HepG2 (cell line): ENCODE measurements around the gene LUC7L. TPM values are rescaled to one million over a fixed set of nuclear protein-coding genes. Genes with fewer than 3 reads are reported as not detected.

ENCODE experiments used
- HNRNPL ChIP-seq: fragments of 200-400 bp; formaldehyde crosslinking; IDR thresholded peaks from 2 replicates; pipeline ENCODE4 v1.6.1; 2017; ENCODE audit warnings: mild to moderate bottlenecking, low read depth, low read length
- HOXA7 ChIP-seq: sonication (generic); formaldehyde crosslinking; IDR thresholded peaks from 2 replicates; pipeline ENCODE4 v1.8.1; 2022; ENCODE audit warnings: mild to moderate bottlenecking, missing genetic modification reagents, moderate library complexity
- JUND ChIP-seq: sonication (generic); formaldehyde crosslinking; IDR thresholded peaks from 2 replicates; pipeline ENCODE4 v1.8.0; 2022; ENCODE audit warnings: mild to moderate bottlenecking, missing genetic modification reagents
- LBX2 ChIP-seq: sonication (generic); formaldehyde crosslinking; IDR thresholded peaks from 2 replicates; pipeline ENCODE4 v1.5.0; 2020; ENCODE audit warnings: missing genetic modification reagents, mild to moderate bottlenecking, borderline replicate concordance
- MYNN ChIP-seq: sonication (generic); formaldehyde crosslinking; IDR thresholded peaks from 2 replicates; pipeline ENCODE4 v1.4.0; 2020; ENCODE audit warnings: mild to moderate bottlenecking, low read depth, missing genetic modification reagents
- PCBP1 ChIP-seq: fragments of 200-400 bp; formaldehyde crosslinking; IDR thresholded peaks from 2 replicates; pipeline ENCODE4 v1.6.1; 2017; ENCODE audit warnings: mild to moderate bottlenecking, low read depth, low read length, borderline replicate concordance
- RAD21 ChIP-seq: fragments of 450-650 bp; formaldehyde crosslinking; IDR thresholded peaks from 2 replicates; pipeline ENCODE4 v1.5.0; 2020; ENCODE audit warnings: mild to moderate bottlenecking
- SKI ChIP-seq: fragments of 450-650 bp; IDR thresholded peaks from one replicate; pipeline ENCODE4 v1.6.1; 2018; ENCODE audit warnings: mild to moderate bottlenecking; ENCODE audit not compliant: partially characterized antibody
- SMAD3 ChIP-seq: sonication (generic); formaldehyde crosslinking; IDR thresholded peaks from 2 replicates; pipeline ENCODE4 v1.4.0; 2020; ENCODE audit warnings: missing genetic modification reagents
- SMARCC2 ChIP-seq: fragments of 450-650 bp; IDR thresholded peaks from 2 replicates; pipeline ENCODE4 v1.6.1; 2017; ENCODE audit warnings: antibody characterized with exemption, mild to moderate bottlenecking
- THYN1 ChIP-seq: sonication (generic); formaldehyde crosslinking; IDR thresholded peaks from 2 replicates; pipeline ENCODE4 v1.8.1; 2023; ENCODE audit warnings: low read depth, mild to moderate bottlenecking, moderate library complexity, missing genetic modification reagents, borderline replicate concordance
- ZFP36L2 ChIP-seq: sonication (generic); formaldehyde crosslinking; IDR thresholded peaks from 2 replicates; pipeline ENCODE4 v1.4.0; 2020; ENCODE audit warnings: missing genetic modification reagents
- ZNF180 ChIP-seq: sonication (generic); formaldehyde crosslinking; IDR thresholded peaks from 2 replicates; pipeline ENCODE4 v1.4.0; 2020; ENCODE audit warnings: low read depth, missing genetic modification reagents, borderline replicate concordance
- ZNF230 ChIP-seq: sonication (generic); formaldehyde crosslinking; IDR thresholded peaks from 2 replicates; pipeline ENCODE4 v1.4.0; 2020; ENCODE audit warnings: mild to moderate bottlenecking, missing genetic modification reagents
- ZNF3 ChIP-seq: IDR thresholded peaks from 2 replicates; pipeline ENCODE4 v1.7.0; 2017; ENCODE audit warnings: inconsistent platforms
- ZNF331 ChIP-seq: sonication (generic); formaldehyde crosslinking; IDR thresholded peaks from 2 replicates; pipeline ENCODE4 v1.4.0; 2020; ENCODE audit warnings: missing genetic modification reagents
- ZNF33B ChIP-seq: sonication (generic); formaldehyde crosslinking; IDR thresholded peaks from 2 replicates; pipeline ENCODE4 v1.5.1; 2020; ENCODE audit warnings: mild to moderate bottlenecking, missing genetic modification reagents
- ZNF446 ChIP-seq: sonication (generic); formaldehyde crosslinking; IDR thresholded peaks from 2 replicates; pipeline ENCODE4 v1.5.0; 2020; ENCODE audit warnings: mild to moderate bottlenecking, missing genetic modification reagents
- ZNF549 ChIP-seq: sonication (generic); formaldehyde crosslinking; IDR thresholded peaks from 2 replicates; pipeline ENCODE4 v1.5.0; 2020; ENCODE audit warnings: missing genetic modification reagents
- ZNF564 ChIP-seq: sonication (generic); formaldehyde crosslinking; IDR thresholded peaks from 2 replicates; pipeline ENCODE4 v1.8.1; 2023; ENCODE audit warnings: mild to moderate bottlenecking, missing genetic modification reagents
- polyA plus RNA-seq, 8 experiments: library from polyadenylated mRNA; depleted of rRNA in 3 of 8; stranded (reverse) in 7 of 8; unstranded in 1 of 8; fragments of >200 nt; fragmentation: Illumina TruSeq in 4 of 8; extraction: Trizol in 4 of 8; gene quantifications; 2 replicates each; pipeline versions ENCODE4 v1.2.1 to v1.2.3, GENCODE V29; 2011 to 2016; ENCODE audit warnings: low read depth in 4 of 8, missing spikeins in 1 of 8, mixed read lengths in 1 of 8; ENCODE audit not compliant: insufficient read depth in 1 of 8
- total RNA-seq, 5 experiments: library from RNA; depleted of rRNA; stranded (reverse); fragments of >200 nt; fragmentation: Illumina TruSeq; extraction: Trizol; gene quantifications; 2 replicates each; pipeline ENCODE4 v1.2.3, GENCODE V29; 2016; ENCODE audit warnings: low read depth in 1 of 5
- TF ChIP-seq, protein P1 (sequence below): sonication (generic); formaldehyde crosslinking; IDR thresholded peaks from 2 replicates; pipeline ENCODE4 v1.5.1; 2020; ENCODE audit warnings: missing genetic modification reagents, mild to moderate bottlenecking, borderline replicate concordance
- TF ChIP-seq, protein P2 (sequence below): IDR thresholded peaks from 2 replicates; pipeline ENCODE4 v1.6.1; 2016; ENCODE audit warnings: low read depth, missing genetic modification reagents, missing compliant biosample characterization

Gene LUC7L
- total and polyA plus RNA-seq, 2 of the 13 experiments (the other 11 are each of a cell fraction or from before 2014, with no cell fraction given): 48.7 to 56.9 TPM

GRCh38 chr16:180681-181564 lies 48.3 kb downstream of the LUC7L start (continued):
- TF ChIP-seq, protein P1, sequence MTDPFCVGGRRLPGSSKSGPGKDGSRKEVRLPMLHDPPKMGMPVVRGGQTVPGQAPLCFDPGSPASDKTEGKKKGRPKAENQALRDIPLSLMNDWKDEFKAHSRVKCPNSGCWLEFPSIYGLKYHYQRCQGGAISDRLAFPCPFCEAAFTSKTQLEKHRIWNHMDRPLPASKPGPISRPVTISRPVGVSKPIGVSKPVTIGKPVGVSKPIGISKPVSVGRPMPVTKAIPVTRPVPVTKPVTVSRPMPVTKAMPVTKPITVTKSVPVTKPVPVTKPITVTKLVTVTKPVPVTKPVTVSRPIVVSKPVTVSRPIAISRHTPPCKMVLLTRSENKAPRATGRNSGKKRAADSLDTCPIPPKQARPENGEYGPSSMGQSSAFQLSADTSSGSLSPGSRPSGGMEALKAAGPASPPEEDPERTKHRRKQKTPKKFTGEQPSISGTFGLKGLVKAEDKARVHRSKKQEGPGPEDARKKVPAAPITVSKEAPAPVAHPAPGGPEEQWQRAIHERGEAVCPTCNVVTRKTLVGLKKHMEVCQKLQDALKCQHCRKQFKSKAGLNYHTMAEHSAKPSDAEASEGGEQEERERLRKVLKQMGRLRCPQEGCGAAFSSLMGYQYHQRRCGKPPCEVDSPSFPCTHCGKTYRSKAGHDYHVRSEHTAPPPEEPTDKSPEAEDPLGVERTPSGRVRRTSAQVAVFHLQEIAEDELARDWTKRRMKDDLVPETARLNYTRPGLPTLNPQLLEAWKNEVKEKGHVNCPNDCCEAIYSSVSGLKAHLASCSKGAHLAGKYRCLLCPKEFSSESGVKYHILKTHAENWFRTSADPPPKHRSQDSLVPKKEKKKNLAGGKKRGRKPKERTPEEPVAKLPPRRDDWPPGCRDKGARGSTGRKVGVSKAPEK (CRISPR knock-in tag): no peak
- TF ChIP-seq THYN1 (CRISPR knock-in tag): no peak
- peak; percentile 88 for TF ChIP-seq SMAD3
- peak; percentile 100 for TF ChIP-seq ZNF230 (CRISPR knock-in tag)
- peak; percentile 97; the same call in 1 of the 2 replicates for TF ChIP-seq LBX2 (CRISPR knock-in tag)
- peak; percentile 92 for TF ChIP-seq ZNF331 (CRISPR knock-in tag)
- TF ChIP-seq MYNN: 0 out of 2 replicates have a peak, but pooled peaks have one; percentile 89
- no peak for TF ChIP-seq PCBP1
- no peak for TF ChIP-seq HNRNPL
- TF ChIP-seq, protein P2, sequence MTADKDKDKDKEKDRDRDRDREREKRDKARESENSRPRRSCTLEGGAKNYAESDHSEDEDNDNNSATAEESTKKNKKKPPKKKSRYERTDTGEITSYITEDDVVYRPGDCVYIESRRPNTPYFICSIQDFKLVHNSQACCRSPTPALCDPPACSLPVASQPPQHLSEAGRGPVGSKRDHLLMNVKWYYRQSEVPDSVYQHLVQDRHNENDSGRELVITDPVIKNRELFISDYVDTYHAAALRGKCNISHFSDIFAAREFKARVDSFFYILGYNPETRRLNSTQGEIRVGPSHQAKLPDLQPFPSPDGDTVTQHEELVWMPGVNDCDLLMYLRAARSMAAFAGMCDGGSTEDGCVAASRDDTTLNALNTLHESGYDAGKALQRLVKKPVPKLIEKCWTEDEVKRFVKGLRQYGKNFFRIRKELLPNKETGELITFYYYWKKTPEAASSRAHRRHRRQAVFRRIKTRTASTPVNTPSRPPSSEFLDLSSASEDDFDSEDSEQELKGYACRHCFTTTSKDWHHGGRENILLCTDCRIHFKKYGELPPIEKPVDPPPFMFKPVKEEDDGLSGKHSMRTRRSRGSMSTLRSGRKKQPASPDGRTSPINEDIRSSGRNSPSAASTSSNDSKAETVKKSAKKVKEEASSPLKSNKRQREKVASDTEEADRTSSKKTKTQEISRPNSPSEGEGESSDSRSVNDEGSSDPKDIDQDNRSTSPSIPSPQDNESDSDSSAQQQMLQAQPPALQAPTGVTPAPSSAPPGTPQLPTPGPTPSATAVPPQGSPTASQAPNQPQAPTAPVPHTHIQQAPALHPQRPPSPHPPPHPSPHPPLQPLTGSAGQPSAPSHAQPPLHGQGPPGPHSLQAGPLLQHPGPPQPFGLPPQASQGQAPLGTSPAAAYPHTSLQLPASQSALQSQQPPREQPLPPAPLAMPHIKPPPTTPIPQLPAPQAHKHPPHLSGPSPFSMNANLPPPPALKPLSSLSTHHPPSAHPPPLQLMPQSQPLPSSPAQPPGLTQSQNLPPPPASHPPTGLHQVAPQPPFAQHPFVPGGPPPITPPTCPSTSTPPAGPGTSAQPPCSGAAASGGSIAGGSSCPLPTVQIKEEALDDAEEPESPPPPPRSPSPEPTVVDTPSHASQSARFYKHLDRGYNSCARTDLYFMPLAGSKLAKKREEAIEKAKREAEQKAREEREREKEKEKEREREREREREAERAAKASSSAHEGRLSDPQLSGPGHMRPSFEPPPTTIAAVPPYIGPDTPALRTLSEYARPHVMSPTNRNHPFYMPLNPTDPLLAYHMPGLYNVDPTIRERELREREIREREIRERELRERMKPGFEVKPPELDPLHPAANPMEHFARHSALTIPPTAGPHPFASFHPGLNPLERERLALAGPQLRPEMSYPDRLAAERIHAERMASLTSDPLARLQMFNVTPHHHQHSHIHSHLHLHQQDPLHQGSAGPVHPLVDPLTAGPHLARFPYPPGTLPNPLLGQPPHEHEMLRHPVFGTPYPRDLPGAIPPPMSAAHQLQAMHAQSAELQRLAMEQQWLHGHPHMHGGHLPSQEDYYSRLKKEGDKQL (CRISPR knock-in tag): peak; percentile 62
- peak; percentile 95; the same call in 1 of the 2 replicates for TF ChIP-seq RAD21 (CRISPR knock-in tag)
- TF ChIP-seq SKI: no peak
- no peak for TF ChIP-seq HOXA7
- peak; percentile 98 for TF ChIP-seq ZNF33B
- peak; percentile 87 for TF ChIP-seq JUND (CRISPR knock-in tag)
- no peak for TF ChIP-seq ZFP36L2 (CRISPR knock-in tag)
- TF ChIP-seq ZNF3 (CRISPR knock-in tag): peak; percentile 45; the same call in 1 of the 2 replicates
- peak; percentile 96 for TF ChIP-seq ZNF564 (CRISPR knock-in tag)
- TF ChIP-seq ZNF549 (CRISPR knock-in tag): 0 out of 2 replicates have a peak, but pooled peaks have one; percentile 41
- peak; percentile 91; the same call in 1 of the 2 replicates for TF ChIP-seq ZNF180 (CRISPR knock-in tag)
- no peak for TF ChIP-seq SMARCC2
- TF ChIP-seq ZNF446 (CRISPR knock-in tag): peak; percentile 97
